ENCODE data around the gene FAM163A. TPM values are rescaled to one million over a fixed set of nuclear protein-coding genes. Genes with fewer than 3 reads are reported as not detected.

Gene FAM163A
- total RNA-seq, 1 donor, result under 0.01 TPM

GRCh38 chr1:179709841-179710329 lies 33.2 kb upstream of the FAM163A start:
- no peak for TF ChIP-seq CTCF (IDR thresholded peaks at IDR 0.05; ENCODE audit: insufficient read depth, low read depth, low read length)
- DNase-seq (ENCODE audit: low read depth), result peak; percentile 72

DNA sequence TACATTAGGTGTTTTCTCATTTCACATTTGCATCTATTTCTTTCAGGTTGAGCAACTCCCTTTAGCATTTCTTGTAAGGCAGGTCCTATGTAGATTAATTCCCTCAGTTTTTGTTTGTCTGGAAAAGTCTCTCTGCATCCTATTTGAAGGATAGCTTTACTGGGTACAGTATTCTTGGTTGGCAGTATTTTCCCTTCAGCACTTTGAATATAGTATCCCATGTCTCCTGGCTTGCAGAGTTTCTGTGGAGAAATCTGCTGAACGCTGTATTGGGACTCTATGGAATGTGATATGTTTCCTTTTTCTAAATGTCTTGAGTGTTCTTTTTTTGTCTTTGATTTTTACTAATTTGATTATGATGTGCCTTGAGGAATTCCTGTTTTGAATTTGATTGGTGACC lies 28.9 kb upstream of the FAM163A start:
- TF ChIP-seq CTCF (IDR thresholded peaks at IDR 0.05; ENCODE audit: insufficient read depth, low read depth, low read length), result no peak
- H3K4me3 ChIP-seq (ENCODE audit: low read depth, low read length), result no peak overlapping the region
- DNase-seq (ENCODE audit: low read depth), result no peak

More at GRCh38 chr1:179709841-179710329, 33.2 kb upstream of the FAM163A start:
- H3K4me3 ChIP-seq (ENCODE audit: low read depth, low read length), result no peak overlapping the region

GRCh38 chr1:179714623-179715022 lies 28.5 kb upstream of the FAM163A start:
- no peak for DNase-seq (ENCODE audit: low read depth)
- no peak overlapping the region for H3K4me3 ChIP-seq (ENCODE audit: low read depth, low read length)
- no peak for TF ChIP-seq CTCF (IDR thresholded peaks at IDR 0.05; ENCODE audit: insufficient read depth, low read depth, low read length)

GRCh38 chr1:179719272-179719671 lies 23.8 kb upstream of the FAM163A start:
- no peak for TF ChIP-seq CTCF (IDR thresholded peaks at IDR 0.05; ENCODE audit: insufficient read depth, low read depth, low read length)
- DNase-seq (ENCODE audit: low read depth), result no peak
- H3K4me3 ChIP-seq (ENCODE audit: low read depth, low read length), result no peak overlapping the region

DNA sequence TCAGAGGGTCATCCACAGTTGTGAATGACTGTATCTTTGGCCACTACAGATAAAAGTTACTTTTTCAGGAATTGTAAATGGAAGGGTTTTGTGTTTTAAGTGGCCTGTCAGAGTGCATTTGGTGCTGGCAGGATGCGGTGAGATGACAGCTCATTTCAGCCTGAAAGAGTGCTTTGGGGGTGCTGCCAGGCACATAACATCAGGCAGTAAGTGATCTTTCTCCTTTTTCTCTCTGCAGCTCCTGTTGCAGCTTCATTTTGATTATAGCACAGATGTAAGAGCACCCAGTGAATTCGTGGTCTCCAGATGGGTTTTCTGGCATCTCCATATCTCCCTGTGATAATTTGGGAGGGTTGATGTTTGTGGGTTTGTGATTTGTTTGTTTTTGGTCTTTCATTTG lies 14.8 kb upstream of the FAM163A start:
- H3K4me3 ChIP-seq (ENCODE audit: low read depth, low read length), result no peak overlapping the region
- DNase-seq (ENCODE audit: low read depth), result no peak
- no peak for TF ChIP-seq CTCF (IDR thresholded peaks at IDR 0.05; ENCODE audit: insufficient read depth, low read depth, low read length)

DNA sequence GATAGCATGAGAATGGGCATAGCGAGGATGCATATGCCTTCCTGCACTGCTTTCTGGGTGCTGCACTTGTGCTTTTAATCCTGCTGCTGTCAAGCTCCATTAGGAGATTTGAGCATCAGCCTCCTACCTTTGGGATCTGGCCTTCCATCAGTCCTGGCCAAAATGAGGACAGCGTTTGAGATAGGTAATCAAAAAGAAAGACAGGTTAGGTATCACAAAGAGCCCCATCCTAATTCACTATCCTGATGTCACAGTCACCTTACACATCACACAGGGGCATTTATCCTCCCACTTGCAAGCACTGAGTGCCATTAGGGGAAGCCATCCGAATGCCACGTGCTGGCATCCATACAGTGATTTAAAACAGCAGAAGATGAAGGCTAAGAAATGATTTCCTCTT lies 13.2 kb upstream of the FAM163A start:
- no peak overlapping the region for H3K4me3 ChIP-seq (ENCODE audit: low read depth, low read length)
- DNase-seq (ENCODE audit: low read depth), result no peak
- TF ChIP-seq CTCF (IDR thresholded peaks at IDR 0.05; ENCODE audit: insufficient read depth, low read depth, low read length), result no peak

- H3K4me3 ChIP-seq (ENCODE audit: low read depth, low read length), result no peak overlapping the region
- no peak for DNase-seq (ENCODE audit: low read depth)
- TF ChIP-seq CTCF (IDR thresholded peaks at IDR 0.05; ENCODE audit: insufficient read depth, low read depth, low read length), result no peak
These were observed 11.4 kb upstream of the FAM163A start for GRCh38 chr1:179731643-179732042.

Measured in fibroblast of villous mesenchyme (primary cell).